IPS-NIHi7 (cell line): ENCODE data around the gene ARHGEF17.
"Not testable (repeated sequence)": the region's sequence is repeated elsewhere in the genome, so short reads cannot be mapped to it uniquely, and the experiment has no call there.

Source experiments
- DNase-seq: peaks from one replicate; pipeline ENCODE4 v3.0.0; 2012; ENCODE audit warnings: mixed read lengths; ENCODE audit errors: extremely low spot score

The ARHGEF17 gene

DNA sequence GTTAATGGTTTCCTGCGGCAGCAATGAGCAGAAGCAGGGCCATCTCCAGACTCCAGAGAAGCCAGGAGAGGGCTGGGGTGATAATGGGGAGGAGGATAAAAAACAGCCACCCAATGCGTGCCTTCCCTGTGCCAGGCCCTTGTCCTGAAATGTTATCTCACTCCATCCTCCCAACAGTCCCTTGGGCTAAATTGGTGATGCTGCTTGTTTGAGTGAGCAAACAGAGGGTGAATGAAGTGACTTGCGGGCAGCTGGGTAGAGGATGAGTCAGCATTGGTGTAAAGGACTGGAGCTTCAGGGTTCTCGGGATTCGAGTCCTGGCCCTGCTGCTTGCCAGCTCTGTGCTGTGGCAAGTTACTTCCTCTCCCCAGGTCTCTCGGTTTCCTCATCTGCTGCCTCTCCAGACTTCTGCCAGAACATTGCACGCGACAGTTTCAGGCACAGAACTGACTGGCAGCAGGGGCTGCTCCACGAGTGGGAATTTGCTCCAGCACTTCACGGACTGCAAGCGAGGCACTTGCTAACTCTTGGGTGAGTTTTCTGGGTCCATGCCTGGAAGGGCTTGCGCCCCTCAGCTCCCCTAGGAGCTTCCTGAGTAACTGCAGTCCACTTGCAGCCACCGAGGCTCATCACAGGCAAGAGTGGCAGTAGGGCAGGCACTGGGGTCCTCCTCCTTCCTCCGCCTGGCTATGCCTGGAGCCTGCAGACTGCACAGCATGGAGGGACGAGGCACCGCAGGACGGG lies 36.0 kb upstream of the ARHGEF17 start, which contains the start of gene P2RY6:
Gene P2RY6 (plus strand): TSS at position 403 of the 744 bp plus-strand sequence. CDS start 24,181 bp downstream, outside the sequence.
- peak; percentile 58 for DNase-seq

- DNase-seq = no peak
These were observed 35.4 kb upstream of the ARHGEF17 start for GRCh38 chr11:73272680-73273038.

- DNase-seq = no peak
These were observed 34.7 kb upstream of the ARHGEF17 start for GRCh38 chr11:73273222-73273895.

DNA sequence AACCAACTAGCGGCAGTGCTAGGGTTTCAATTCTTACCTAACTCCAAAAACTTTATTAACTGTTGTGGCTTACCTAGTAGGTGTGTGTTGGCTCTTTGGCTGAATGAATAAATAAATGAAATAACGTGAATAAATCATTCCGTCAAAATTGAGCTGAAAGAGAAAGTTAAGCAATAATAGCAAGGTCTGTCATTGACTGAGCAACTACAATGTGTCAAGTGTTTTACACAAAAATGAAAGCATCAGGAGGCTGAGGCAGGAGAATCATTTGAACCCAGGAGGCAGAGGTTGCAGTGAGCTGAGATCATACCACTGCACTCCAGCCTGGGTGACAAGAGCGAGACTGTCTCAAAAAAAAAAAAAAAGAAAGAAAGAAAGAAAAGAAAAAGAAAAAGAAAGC lies 33.9 kb upstream of the ARHGEF17 start:
- DNase-seq = not testable (repeated sequence)

- no peak for DNase-seq
These were observed 33.2 kb upstream of the ARHGEF17 start for GRCh38 chr11:73274722-73275380.

GRCh38 chr11:73275381-73275750 lies 32.7 kb upstream of the ARHGEF17 start:
- DNase-seq = no peak

GRCh38 chr11:73277467-73277866 lies 30.6 kb upstream of the ARHGEF17 start:
- no peak for DNase-seq

DNA sequence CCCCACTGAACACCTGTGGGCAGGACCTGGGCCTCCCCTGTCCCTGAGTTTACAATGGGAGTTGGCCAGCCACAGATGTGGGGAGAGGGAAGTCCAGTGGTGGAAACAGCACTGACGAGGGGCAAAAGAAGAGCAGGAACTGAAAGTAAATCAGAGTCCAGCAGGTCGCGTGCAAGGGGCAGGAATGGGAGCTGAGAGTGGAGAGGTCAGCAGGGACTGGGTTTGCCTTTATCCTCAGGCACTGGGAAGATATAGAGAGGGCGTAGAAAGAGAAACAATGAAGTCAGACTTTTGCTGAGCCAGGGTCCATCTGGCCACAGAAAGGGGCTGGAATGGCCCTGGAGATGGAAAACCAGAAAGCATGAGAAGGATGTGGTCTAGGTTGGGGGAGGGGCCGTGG lies 27.4 kb upstream of the ARHGEF17 start:
- no peak for DNase-seq

DNA sequence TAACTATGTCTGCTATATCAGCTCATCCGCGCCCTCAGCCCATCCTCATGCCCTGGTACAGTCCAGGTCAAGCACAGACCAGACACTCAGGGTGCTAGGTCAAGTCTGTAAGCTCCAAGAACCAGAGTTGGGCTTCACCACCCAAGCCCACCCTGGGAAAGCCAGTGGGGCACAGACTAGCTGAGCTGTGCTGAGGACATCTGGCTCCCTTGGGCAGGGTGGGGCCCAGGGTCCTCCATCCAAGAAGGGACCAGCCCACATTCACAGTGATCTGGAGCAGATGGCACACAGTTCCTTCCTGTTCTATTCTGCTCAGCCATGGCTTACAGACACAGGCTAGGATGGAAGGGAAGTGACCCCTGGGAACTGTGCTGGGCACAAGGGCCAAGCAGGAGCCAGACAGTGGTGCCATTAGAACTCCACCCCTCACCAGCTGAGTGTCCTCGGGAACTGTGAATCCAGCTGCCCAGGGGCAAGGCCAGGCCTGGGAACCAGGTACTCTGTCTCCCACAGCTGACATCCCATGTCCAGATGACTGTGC lies 26.8 kb upstream of the ARHGEF17 start:
- DNase-seq = no peak

DNA sequence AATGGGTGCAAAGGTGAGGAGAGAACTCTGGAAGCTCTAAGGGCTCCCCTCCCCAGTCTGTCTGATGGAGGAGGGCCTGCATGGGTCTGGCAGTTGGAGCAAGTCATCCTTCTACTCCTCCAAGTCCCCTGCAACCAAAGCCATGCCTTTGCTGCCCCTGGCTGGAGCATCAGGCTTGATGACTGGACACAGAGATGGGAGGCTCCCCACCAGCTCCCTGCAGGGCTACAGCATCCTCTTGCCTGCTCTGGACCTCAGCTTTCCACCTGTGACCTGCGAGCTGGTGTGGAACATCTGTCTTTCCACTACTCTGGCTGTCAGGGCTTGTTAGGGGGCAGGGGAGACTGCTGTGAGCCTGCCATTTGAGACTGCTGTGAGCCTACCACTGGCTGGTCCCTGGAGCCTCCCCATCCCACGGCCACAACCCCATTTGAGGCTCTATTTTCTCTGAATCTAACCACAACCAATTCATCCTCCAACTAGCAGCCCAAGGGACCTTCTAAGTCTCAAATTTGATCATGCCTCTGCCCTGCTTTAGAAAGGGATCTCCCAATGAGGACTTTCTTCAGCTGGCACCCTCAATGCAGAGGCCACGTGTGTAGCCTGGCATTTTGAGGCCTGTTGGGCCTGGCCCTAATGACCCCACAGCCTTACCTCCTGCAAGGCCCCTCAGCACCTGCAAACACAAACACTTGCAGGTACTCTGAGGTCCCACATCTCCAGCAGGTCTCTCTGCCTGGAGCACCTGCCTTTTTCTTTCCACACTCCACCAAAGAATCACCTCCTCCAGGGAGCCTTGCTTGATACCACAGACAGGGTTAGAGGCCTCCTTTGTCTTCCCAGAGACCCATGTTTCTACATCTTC lies 26.0 kb upstream of the ARHGEF17 start:
- DNase-seq = no peak

DNA sequence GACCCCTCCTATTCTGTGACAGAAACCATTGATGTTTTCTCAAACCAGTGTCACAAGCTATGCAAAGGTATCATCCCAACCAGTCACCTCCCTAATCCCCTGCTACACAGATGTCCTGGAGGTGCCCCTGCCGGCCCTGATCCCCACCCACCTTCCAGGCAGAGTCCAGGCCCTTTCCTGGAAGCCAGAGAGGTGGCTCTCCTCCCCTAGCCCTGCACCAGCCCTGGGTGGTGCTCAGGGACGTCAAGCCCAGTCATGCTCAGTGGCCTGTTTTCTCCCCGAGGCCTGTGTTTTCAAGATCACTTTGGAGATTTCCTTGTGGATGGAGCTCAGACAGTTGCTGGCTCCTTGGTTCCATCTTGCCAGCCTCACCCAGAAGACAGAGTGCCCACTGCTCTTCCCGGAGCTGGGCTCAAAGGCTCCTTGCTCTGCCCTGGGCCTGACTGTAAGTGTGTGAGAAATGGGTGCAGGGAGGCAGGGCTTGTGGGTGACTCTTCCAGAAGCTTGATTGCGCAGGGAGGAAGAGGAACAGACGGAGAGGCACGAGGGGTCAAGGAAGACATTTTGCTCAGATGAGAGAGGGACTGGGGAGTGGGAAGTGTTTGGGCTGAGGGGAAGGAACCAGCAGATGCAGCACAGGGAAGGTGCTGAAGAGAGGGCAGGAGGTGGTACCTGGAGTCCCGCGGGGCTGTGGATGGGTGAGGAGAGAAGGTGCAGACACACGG lies 24.6 kb upstream of the ARHGEF17 start:
- no peak for DNase-seq

GRCh38 chr11:73284106-73284505 lies 24.0 kb upstream of the ARHGEF17 start:
- no peak for DNase-seq

DNA sequence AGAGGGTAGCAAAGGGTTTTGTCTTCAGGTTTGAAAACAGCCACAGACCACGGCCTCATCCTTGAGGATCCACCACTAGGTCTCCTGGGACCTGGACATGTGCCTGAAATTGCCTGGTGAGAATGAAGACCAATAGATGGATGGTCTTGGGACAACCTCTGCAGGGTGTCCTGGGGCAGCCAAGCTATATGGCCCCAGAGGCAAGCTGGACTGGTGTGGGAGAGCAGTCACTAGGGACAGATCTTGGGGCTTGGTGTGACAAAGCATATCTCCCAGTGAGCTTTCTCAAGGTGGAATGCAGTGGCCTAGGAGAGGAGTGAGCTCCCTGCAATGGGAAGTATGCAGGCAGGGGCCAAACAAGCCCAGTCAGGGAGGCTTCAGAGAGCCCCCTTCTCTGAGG lies 22.4 kb upstream of the ARHGEF17 start:
- DNase-seq = no peak

DNA sequence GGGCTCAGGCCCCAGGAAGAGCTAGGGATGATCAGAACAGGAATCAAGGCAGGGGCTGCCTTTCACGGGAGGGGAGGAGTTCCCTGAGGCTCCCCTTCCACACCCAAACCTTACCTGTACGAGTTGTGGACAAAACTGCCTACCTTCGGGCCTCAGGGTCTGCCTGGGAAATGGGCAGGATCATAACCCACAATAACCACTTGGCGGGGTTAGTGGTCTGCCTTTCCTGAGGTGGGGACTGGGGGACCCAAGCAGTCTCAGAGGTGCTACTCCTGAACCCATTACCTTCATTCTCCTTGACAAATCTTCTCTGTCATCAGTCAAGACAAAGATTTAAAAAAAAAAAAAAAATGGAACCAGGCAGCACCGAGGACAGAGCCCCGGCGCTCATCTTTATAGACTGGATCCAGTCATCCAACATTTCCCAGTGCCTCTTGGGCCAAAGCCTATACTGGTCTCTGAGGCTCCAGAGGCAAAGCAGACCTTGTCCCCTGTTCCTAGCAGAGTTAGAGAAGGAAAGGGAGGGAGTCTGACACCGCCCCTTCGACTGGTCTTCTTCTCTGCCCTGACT lies 21.8 kb upstream of the ARHGEF17 start:
- DNase-seq = no peak

GRCh38 chr11:73287400-73288101 lies 20.5 kb upstream of the ARHGEF17 start:
- DNase-seq = no peak

DNA sequence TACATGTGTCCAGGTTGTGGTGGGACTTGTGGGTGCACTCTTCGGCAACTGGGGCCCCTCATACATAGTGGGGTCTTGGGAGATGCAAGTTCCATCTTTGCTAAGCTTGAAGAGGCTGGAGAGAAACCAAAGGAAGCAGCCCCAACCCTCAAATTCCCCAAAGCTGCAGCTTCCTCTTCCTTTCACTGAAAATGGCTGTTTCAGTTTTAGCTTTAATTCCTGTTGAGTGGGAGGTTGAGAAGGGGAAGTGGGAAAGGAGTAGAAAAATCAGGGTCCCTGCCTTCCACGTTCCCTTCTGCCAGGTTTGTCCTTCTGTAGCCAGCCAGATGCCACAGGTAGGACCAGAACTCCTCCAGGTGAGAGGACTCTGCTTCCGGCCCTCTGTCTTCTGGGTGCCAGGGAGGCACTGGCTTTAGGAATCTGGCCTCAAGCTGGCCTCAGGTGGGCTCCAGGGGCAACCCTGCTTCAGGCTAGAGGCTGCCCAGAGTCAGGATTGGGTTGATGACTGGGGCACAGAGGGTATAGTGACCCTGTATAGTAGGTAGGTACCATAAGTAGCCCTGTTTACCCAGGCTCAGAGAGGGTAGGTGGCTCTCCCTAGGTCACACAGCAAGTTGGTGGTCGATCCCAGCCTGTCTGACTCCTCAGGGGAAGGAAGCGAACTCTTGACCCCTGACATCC lies 19.7 kb upstream of the ARHGEF17 start:
- no peak for DNase-seq

- DNase-seq = peak; percentile 93
These were observed 19.0 kb upstream of the ARHGEF17 start for GRCh38 chr11:73288873-73289707.

DNA sequence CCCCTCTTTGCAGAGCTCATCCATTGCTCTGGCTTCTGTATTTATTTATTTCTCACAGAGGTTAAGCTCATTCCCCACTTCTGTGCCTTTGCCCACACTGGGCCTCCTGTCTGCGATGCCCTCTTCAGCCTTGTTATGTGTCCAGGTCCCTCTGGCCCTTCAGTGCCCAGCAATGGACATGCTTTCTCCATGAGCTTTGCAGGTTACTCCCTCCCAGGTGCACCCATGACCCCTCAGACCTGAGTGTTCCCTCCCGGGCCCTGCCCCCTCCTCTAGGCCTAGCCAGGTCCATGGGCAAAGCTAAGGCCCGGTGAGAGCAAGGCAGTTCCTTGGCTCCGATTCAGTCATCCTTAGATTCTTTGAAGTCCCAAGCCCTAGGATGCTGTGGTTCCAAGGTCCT lies 17.5 kb upstream of the ARHGEF17 start:
- no peak for DNase-seq

DNA sequence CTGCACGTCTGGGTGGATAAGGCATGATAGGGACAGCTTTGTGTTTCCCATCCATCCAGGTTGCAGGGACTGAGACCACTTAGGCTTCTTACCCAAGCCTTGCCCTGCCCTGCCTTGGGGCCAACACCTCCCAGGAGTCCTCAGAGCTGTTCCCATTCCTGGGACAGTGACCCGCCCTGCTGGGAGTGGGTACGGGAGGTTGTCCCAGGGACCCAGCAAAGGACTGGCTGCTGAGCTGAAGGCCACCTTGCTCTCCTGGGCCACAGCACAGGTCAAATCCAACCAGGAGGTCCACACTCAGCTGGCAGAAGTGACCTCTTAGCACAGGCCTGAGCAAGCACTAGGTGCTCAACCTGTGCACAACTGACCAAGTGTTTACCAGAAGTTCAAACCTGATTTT lies 16.9 kb upstream of the ARHGEF17 start:
- DNase-seq = no peak
